IPS-NIHi11 (cell line): Measurements from ENCODE around the gene SLC6A13.
"Not testable (repeated sequence)": the region's sequence is repeated elsewhere in the genome, so short reads cannot be mapped to it uniquely, and the experiment has no call there.

Source experiments
- DNase-seq: peaks from one replicate; pipeline ENCODE4 v3.0.0; 2012; ENCODE audit warnings: mixed read lengths, low spot score

Gene SLC6A13

DNA sequence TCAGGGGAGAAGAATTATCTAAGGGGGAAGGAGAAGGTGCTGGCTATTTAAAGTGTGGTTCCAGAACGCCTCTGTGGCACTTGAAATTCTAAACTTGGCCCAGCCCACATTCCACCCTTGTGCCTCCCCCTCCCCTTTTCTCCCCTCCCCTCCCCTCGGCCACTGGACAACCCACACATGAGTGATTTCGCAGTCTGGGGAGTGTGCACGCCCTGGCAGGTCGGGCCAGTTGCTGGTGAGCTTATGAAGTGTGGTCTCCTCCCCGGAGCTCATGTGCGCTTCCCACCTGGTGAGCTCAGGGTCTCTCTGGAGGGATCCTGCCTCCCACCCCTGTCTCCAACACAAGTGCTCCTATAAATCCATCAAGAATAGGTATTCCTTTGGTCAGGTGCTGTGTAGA lies at the start of gene SLC6A13:
SLC6A13 (minus strand) TSS at position 20 of the 400 bp plus-strand sequence. CDS start 2,784 bp downstream, outside the sequence.
- peak; percentile 75 for DNase-seq

DNA sequence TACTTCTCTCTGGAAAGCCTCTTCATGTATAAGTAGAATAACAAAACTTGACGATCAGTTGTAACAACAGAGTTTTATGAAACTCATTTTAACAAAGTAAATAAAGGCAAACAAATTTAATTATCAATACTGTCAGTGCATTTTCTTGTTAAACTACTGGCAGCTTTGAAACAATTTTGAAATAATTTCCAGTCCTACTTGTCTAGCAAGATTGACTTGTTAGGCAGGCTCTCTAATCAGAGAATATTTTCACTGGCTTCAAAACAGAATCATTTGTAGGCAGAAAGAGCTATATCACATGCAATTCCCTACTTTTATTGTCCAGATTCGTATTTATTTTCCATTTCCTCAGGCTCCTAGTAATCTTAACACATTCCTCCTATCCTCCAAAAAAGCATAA lies 45.9 kb upstream of the SLC6A13 start:
- DNase-seq, result no peak

DNA sequence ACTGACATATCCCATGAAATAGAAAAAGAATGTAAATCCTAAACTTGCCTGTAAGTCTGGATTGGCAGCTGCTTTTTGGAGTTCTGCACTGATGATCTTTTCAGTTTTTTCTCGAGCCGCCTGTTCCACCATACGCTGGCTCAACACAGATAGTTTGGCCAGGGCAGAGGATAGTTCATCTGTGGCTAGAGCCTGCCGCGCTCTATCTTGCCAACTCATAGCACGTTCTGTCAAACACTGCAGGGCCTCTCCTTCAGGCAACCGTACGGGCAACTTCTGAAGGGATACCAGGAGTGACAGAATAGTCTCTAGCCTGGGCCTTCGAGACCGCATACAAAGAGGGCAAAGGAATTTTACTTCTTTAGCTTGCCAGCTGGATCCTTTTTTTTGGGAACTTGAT lies 44.8 kb upstream of the SLC6A13 start:
- DNase-seq, result no peak

DNA sequence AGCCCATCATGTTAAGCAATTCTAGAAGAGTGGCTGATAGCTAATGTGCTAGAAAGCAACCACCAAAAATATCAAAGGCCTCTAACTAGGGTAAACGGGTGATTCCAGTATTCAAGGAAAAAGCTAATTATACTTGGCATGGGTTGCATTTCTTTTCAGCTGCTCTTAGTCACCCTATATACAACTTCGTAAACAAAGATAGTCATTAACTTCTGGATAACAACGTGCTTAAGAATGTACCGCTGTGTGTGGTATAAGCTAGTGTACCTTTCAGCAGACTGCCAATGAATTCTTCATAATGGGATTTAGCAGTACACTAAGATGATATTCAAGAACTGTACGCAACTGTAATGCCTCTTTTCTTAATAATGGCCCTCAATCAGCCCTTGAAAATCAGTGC lies 42.2 kb upstream of the SLC6A13 start:
- no peak for DNase-seq

DNA sequence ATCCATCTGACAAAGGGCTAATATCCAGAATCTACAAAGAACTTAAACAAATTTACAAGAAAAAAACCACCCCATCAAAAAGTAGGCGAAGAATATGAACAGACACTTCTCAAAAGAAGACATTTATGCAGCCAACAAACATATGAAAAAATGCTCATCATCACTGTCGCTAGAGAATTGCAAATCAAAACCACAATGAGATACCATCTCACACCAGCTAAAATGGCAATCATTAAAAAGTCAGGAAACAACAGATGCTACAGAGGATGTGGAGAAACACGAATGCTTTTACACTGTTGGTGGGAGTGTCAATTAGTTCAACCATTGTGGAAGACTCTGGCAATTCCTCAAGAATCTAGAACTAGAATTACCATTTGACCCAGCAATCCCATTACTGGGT lies 40.1 kb upstream of the SLC6A13 start:
- not testable (repeated sequence) for DNase-seq

DNA sequence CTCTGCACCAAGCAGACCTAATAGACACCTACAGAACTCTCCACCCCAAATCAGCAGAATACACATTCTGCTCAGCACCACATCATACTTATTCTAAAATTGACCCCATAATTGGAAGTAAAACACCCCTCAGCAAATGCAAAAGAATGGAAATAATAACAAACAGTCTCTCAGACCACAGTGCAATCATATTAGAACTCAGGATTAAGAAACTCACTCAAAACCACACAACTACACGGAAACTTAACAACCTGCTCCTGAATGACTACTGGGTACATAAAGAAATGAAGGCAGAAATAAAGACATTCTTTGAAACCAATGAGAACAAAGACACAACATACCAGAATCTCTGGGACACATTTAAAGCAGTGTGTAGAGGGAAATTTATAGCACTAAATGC lies 37.5 kb upstream of the SLC6A13 start:
- DNase-seq, result not testable (repeated sequence)

DNA sequence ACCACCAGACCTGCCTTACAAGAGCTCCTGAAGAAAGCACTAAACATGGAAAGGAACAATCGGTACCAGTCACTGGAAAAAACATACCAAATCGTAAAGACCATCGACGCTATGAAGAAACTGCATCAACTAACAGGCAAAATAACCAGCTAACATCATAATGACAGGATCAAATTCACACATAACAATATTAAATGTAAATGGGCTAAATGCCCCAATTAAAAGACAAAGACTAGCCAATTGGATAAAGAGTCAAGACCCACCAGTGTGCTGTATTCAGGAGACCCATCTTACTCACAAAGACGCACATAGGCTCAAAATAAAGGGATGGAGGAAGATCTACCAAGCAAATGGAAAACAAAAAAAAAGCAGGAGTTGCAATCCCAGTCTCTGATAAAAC lies 36.9 kb upstream of the SLC6A13 start:
- not testable (repeated sequence) for DNase-seq

DNA sequence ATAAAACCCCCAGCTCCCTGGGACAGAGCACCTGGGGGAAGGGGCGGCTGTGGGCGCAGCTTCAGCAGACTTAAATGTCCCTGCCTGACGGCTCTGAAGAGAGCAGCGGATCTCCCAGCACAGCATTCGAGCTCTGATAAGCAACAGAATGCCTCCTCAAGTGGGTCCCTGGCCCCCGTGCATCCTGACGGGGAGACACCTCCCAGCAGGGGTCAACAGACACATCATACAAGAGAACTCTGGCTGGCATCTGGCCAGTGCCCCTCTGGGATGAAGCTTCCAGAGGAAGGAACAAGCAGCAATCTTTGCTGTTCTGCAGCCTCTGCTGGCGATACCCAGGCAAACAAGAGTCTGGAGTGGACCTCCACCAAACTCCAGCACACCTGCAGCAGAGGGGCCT lies 35.4 kb upstream of the SLC6A13 start:
- not testable (repeated sequence) for DNase-seq

DNA sequence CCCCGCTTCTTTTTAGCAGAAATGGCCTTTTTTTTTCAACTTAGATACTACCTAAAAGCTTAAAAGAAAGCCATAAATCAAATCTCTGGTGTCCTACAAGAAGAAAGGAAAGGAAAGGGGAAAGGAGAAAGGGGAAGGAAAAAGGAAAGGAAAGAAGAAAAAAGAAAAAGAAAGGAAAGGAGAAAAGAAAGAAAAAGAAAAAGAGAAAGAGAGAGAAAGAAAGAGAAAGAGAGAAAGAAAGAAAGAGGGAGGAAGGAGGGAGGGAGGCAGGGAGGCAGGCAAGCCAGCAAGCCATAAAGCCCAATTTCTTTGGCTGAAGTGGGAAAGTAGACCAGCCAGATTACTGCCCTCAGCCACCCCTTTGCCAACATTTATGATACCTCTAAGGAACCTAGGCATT lies 32.5 kb upstream of the SLC6A13 start:
- DNase-seq, result no peak

DNA sequence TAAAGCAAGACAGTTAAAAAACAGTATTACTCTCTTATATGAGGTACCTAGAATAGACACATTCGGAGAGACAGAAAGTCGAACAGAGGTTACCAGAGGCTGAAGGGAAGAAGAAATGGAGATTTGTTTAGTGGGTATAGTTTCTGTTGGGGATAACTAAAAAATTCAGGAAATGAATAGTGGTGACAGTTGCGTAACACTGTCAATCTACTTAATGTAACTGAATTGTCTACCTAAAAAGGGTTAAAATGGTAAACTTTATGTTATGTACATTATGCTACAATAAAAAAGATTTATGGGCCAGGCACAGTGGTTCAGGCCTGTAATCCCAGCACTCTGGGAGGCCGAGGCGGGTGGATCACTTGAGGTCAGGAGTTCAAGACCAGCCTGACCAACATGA lies 30.6 kb upstream of the SLC6A13 start:
- no peak for DNase-seq

DNA sequence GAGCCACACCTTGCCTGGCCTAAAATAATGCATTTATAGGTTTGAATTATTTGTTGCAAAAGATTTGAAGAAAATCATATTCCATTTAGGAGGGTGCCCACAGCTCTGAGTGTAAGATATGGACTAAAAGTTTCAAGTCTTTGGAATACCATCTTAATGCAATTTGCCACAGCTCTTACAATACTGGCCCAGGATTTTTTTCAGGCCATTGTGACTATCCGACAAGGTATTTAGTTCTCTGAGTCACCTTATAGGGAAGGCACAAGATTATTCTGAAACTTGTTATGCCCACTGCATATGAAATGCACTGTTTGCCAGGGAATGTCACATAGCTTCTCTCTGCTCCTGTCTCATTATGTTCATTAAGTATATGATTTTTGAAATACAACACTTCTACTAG lies 29.6 kb upstream of the SLC6A13 start:
- no peak for DNase-seq

DNA sequence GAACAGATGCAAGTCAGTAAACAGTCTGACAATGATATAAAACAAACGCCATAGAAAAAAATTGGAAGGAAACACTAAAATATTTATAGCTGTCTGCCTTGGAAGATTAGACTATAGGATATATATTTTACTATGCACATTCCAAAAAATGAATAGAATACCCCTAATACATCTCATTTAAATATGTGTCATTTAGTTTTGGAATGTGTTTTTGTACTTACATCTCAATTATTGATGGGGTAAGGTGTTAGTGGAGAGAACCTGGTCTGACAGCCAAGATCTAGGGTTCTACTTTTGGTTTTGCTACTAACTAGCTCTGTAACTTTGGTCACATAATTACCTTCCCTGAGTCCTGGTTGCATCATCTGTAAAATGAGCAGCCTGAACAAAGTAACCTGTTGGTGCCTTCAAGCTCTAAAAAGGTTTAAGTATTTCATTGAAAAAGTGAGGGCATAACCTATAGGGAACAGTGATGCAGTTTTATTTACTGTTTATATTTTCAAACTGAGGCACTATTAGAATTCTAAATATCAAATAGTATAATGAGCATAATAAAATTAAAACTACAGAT lies 28.6 kb upstream of the SLC6A13 start:
- DNase-seq, result no peak

DNA sequence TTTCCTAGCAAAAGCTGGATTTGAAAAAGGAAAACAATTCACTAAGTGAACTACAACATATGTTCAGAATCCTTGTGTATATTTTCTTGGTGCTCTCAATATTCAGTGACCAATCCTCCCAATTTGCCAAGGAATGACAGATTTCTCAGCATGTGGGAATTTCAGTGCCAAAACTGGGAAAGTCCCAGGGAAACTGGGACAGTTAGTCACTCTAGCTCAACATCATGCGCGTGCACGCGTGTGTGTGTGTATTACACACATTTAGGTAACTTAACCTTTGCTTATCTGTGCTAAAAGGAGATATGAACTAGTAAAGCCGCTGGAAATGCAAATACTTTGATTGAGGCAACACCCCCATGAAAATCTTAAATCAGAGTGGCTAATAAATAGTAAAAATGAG lies 26.1 kb upstream of the SLC6A13 start:
- no peak for DNase-seq

DNA sequence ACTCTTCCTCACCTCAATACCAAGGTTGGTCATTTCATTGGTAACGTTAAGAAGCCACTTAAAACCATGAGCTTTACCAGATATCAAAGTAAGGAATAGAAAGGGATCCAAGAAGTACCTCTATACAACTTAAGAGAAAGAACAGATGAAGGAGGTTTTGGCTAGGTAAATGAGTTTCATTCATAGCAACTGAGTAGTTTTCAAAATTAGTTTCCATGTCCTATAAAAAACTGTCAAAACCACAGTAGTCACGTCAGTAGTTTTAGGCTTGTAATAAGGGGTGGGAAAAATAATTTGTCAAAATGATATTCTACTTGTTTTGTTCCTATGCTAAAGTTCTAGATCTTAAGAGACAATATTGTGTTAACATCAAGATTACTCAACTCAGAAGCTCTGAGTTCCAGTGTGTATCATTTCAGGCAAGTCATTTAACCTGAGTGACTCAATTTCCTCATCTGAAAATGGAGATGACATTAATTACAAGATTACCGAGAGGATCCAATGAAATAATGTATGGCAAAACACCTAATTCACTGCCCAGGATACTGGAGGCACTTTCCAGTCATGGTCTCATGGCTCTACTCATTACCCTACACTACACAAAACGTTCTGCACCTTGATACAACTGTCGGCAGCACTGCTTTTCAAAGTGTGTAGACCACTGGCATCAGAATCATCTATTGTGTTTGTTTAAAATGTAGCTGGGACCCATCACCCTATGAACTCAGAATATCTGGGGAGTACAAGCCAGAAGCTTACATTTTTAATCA lies 24.1 kb upstream of the SLC6A13 start:
- no peak for DNase-seq

DNA sequence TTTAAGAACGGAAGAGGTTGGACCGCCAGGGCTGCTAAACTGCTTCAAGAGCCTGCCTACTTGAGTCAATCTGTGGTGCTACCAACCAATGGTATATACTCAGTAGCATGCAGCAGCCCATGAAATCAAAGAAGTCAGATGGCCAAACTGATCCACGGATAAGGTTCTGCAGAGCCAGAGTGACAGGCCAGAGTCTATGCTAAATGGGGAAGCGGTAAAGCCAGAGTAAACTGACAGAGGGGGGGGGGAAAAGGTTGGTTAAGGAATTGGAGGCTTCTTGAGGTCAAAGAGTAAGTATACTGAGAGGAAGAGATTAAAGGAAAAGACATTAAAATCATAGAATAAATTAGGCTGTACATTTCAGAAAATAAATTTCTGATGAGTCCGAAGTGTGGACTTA lies 15.4 kb upstream of the SLC6A13 start:
- DNase-seq, result no peak

DNA sequence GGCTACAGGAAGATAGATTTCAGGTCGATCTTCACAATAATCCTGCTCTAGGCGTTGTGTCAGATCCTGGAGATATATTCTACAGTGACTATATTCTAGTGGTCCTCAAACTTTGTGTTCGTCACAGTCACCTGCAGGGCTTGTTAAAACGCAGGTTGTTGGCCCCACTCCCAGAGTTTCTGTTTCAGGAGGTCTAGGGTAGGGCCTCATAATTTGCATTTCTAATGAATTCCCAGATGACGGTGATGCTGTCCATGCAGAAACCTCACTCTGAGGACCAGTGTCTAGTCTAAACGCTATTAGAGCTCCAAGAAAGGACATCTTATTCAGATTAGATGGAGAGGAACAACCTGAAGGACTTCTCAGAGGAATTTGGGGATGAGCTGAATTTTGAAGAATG lies 13.2 kb upstream of the SLC6A13 start:
- DNase-seq, result no peak

DNA sequence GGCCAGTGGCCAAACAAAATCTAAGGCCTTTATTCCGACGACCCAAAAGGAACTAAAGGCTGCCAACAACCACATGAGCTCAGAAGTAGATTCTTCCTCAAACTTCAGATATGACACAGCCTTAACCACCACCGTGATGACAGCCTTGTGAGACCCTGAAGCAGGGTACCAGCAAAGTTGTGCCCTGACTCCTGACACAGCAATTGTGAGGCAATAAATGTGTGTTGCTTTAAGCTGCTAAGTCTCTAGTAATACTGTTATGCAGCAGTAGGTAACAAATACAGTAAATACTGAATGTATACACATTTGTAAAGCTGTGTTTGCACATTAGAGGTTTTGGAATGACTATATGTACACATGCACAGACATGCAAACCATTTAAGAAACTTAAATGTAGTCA lies 10.7 kb upstream of the SLC6A13 start:
- no peak for DNase-seq

DNA sequence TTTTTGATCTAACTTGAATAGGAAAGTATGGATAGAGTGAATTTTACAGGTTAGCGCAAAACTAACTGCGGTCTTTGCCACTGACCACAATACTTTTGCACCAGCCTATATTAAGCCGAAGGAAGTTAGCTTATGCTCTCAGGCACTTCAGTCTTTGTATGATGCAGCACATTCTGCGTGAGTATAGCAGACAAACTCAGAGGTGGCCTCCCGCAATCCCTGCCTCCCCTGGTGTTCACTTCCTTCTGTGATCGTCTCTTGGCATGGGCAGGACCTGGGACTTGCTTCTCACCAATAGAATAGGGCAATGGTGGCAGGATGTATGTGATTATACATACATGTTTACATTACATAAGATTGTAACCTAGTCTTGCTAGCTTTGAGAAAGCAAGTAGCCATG lies 10.3 kb upstream of the SLC6A13 start:
- no peak for DNase-seq

DNA sequence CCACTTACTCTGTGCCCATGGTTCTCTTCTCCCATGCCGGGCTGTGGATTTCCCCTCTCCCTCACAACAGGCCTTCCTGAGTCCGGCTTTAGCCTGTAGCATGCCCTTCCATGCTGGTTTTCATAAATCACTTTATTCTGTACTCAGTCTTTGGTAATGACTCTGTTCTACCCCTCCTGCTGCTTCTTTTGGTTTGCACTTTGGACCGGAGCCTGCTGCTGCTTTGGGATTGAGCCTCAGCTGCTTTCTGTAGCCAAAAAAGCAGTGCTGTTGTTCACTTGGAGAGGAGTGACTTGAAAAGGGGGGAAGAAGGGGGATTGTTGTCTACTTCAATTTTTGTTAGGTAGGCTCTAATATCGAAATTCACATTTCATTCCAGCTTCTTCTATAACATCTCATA lies 8.5 kb upstream of the SLC6A13 start:
- DNase-seq, result no peak

DNA sequence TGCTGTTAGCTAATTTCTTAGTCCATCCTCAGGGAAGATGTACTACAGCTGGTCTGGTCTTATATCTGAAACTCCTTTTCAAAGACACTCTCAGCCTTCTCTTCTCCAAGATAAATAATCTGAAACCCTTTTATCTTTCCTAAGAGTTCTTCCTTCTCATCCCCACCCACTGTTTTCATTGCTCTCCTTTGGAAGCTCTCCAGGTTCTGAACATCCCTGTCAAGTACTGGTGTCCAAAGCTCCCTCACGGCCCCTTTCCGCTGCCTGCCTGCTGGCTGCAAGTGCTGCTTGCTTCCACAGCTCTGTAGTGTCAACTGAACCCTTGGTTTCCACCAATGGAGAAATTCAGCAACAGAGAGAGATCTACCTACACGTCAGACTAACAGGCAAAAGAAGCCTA lies 6.6 kb upstream of the SLC6A13 start:
- DNase-seq, result no peak

DNA sequence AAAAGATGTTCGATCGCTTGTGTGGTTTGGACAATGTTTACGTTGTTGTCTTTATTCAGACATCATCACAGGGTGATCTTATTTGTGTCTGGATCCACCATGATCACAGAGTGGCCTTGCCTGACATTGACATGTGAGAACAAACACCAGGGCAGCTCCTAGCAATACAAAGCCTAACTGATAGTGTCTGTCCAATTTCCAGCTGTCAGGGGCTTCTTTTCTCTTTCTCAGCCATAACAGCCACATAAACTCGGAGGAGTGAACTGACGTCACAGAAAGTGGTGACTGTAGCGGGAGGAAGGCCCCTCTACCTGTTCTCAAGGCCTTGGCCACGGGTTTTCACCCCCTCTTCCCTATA lies 5.8 kb upstream of the SLC6A13 start:
- no peak for DNase-seq

DNA sequence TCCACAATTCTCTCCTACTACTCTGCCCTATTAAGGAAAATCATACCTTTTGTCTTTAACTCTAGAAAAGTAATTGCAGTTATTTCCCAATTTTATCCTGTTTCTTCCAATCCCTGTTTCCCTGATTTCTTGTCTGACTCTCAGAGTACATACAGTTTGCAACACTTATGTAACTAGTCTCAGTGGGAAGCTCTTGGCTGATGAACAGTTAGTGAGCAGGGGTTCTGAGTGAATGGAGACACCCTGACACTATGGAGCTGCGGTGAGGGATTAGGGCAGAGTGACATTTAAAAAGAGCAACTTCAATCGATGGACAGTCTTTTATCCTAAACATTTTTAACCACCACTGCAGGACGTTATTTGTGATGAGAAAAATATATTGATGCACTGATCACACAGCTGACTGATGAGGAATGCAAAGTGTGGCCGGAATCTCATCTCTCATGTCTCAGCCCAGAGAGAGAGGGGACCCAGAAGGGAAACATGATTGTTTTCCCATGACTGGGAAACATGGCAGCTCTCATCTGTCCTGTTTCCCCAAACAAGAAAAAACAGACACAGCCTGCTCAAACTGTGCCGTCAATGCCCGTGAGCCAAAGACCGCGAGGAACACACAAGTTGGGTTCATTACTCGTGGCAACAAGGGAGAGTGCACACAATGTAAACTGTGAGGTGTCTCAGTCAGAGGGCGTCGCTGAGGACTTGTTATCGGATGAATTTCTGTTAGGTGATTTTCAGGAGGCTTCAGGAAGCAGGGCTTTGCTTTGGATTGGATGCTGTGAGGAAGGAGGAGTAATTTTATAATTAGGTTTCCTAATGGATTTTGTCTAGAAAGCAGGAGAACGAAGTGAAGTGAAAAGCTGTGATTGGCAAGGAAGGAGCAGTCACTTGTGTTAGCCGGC lies 5.2 kb upstream of the SLC6A13 start:
- no peak for DNase-seq

DNA sequence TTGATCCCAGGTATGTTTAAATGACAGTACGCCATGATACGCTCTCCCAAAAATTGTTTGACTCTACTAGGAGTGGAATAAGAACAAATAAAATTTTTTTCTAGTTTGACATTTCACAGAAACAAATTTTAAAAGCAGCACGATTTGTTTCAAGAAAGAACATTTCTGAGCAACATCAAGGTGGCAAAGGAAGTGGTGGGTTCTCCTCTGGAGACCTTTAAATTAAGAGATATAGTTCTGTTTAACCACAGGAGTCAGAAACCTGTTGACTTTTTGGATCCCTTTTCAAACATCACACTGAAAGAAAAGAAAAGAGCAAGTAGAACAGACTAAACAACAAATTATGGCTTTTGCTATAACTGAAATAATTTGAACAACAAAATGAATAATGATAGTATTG lies 2.5 kb upstream of the SLC6A13 start:
- DNase-seq, result no peak
